Measurements from ENCODE around the gene MIA2.

GRCh38 chr14:39293629-39294028 lies 59.9 kb downstream of the MIA2 start:
- TF ChIP-seq CTCF (conservative IDR thresholded peaks at IDR 0.05) (no peak), EZH2 (IDR thresholded peaks at IDR 0.05; ENCODE audit: low read depth) (no peak)
